Astrocyte (in vitro differentiated cells and primary cell): ENCODE results near the gene SRPK3. TPM values are rescaled to one million over a fixed set of nuclear protein-coding genes. Genes with fewer than 3 reads are reported as not detected.

Experiments used
- DNase-seq: peaks from one replicate; pipeline ENCODE4 v3.0.0-alpha.2; 2010; ENCODE audit warnings: low read depth
- FAIRE-seq: peaks from 2 replicates; lab custom pipeline; 2011; peaks lifted over from hg19 to GRCh38; lab: Jason Lieb, UNC
- H2AFZ ChIP-seq: 2 replicates; pipeline ENCODE4 v1.6.0; 2012; ENCODE audit warnings: low read depth, low read length, inconsistent platforms
- H3K27ac ChIP-seq: 2 replicates; pipeline ENCODE4 v1.5.1; 2011; ENCODE audit warnings: low read depth, low read length, inconsistent platforms
- H3K27me3 ChIP-seq: 2 replicates; pipeline ENCODE4 v1.6.0; 2011; ENCODE audit warnings: low read length, inconsistent platforms; ENCODE audit not compliant: insufficient read depth
- H3K36me3 ChIP-seq: 2 replicates; pipeline ENCODE4 v1.5.1; 2011; ENCODE audit warnings: low read length, inconsistent platforms; ENCODE audit not compliant: insufficient read depth
- H3K4me1 ChIP-seq: 2 replicates; pipeline ENCODE4 v1.5.1; 2011; ENCODE audit warnings: low read length, inconsistent platforms; ENCODE audit not compliant: insufficient read depth
- H3K4me2 ChIP-seq: 2 replicates; pipeline ENCODE4 v1.6.0; 2012; ENCODE audit warnings: low read length, inconsistent platforms
- H3K4me3 ChIP-seq: 2 replicates; pipeline ENCODE4 v1.5.1; 2011; ENCODE audit warnings: low read depth, mild to moderate bottlenecking, low read length, inconsistent platforms; ENCODE audit not compliant: insufficient read depth
- H3K79me2 ChIP-seq: 2 replicates; pipeline ENCODE4 v1.6.0; 2012; ENCODE audit warnings: mild to moderate bottlenecking, low read length, inconsistent platforms; ENCODE audit not compliant: insufficient read depth
- H3K9ac ChIP-seq: 2 replicates; pipeline ENCODE4 v1.6.0; 2012; ENCODE audit warnings: mild to moderate bottlenecking, low read length, inconsistent platforms
- H3K9me3 ChIP-seq: 2 replicates; pipeline ENCODE4 v1.5.1; 2012; ENCODE audit warnings: low read depth, mild to moderate bottlenecking, low read length, inconsistent platforms; ENCODE audit not compliant: insufficient read depth
- H4K20me1 ChIP-seq: 2 replicates; pipeline ENCODE4 v1.6.0; 2012; ENCODE audit warnings: low read length, inconsistent platforms; ENCODE audit not compliant: insufficient read depth
- H3K27ac Mint-ChIP-seq: one replicate; pipeline ENCODE4 v1.8.0; 2021; ENCODE audit warnings: mild to moderate bottlenecking, mixed read lengths; ENCODE audit not compliant: unreplicated experiment
- H3K27me3 Mint-ChIP-seq: one replicate; pipeline ENCODE4 v1.8.0; 2021; ENCODE audit warnings: low read depth, mixed read lengths; ENCODE audit not compliant: unreplicated experiment
- H3K36me3 Mint-ChIP-seq: one replicate; pipeline ENCODE4 v1.8.0; 2021; ENCODE audit warnings: low read depth, mixed read lengths; ENCODE audit not compliant: unreplicated experiment
- H3K4me1 Mint-ChIP-seq: one replicate; pipeline ENCODE4 v1.8.0; 2021; ENCODE audit warnings: low read depth, mixed read lengths; ENCODE audit not compliant: unreplicated experiment
- H3K4me3 Mint-ChIP-seq: one replicate; pipeline ENCODE4 v1.8.0; 2021; ENCODE audit warnings: mild to moderate bottlenecking, moderate library complexity, mixed read lengths; ENCODE audit not compliant: unreplicated experiment
- H3K9me3 Mint-ChIP-seq: one replicate; pipeline ENCODE4 v1.8.0; 2021; ENCODE audit warnings: mild to moderate bottlenecking, mixed read lengths; ENCODE audit not compliant: unreplicated experiment
- EZH2 ChIP-seq: IDR thresholded peaks from 2 replicates; pipeline ENCODE4 v1.6.1; 2012; ENCODE audit warnings: mild to moderate bottlenecking, low read length, inconsistent platforms; ENCODE audit not compliant: insufficient read depth
- total RNA-seq: library from RNA; stranded (reverse); gene quantifications from 2 replicates; pipeline ENCODE4 v1.2.1, GENCODE V29; 2021
- TF ChIP-seq, protein P1 (sequence below): IDR thresholded peaks from 2 replicates; pipeline ENCODE4 v1.5.1; 2011; ENCODE audit warnings: low read depth, mild to moderate bottlenecking, inconsistent platforms, low read length, moderate library complexity; ENCODE audit not compliant: insufficient read depth

SRPK3 gene
- total RNA-seq, 1 donor from 2014 or later = not detected

DNA sequence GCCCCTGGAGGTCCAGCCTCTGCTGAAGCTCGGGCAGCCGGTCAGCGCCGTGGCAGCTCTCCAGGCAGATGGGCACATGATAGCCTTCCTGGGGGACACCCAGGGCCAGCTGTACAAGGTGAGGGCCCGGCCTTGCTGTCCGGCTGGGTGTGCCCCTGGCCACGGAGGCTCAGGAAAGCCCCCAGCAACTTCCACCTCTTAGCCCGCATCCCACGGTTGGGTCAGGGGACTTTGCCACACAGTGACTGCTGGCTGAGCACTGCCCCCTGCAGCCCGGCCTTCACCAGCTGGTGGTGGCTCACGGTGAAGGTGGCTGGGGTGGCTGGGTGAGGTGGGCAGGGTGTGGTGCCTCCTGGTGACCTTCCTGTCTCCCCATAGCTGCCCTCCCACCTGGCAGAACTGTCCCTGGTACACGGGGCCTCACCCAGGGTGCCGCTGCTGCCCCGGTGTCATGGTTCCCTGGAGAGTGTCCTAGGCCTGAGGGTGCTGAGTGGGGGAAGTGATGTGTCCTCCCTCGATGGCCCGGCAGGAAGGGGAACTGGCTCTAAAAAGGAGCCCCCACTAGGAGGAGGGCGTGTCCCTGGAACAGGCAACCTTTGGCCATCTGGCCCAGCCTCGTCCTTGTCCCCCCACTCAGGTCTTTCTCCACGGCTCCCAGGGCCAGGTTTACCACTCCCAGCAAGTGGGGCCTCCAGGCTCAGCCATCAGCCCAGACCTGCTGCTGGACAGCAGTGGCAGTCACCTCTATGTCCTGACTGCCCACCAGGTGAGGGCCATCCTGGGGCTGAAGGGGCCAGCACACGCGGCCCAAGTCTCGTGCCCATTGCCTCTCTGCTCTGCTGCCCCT, 12.3 kb upstream of the SRPK3 start:
- no peaks in the 10 kb centered on the region for H3K36me3 ChIP-seq
- no peaks in the 10 kb centered on the region for H3K79me2 ChIP-seq
- Mint-ChIP-seq H3K4me1 (no peaks in the 10 kb centered on the region), H3K4me3 (no peak overlapping the region), H3K27me3 (peaks cover 2% of the 10 kb centered on the region), H3K27ac (no peak overlapping the region), H3K36me3 (no peaks in the 10 kb centered on the region), H3K9me3 (no peaks in the 10 kb centered on the region)
- H4K20me1 ChIP-seq = peaks cover 3% of the 10 kb centered on the region
- no peak for DNase-seq
- no peak overlapping the region for H3K27ac ChIP-seq
- H3K9ac ChIP-seq = no peak overlapping the region
- no peak overlapping the region for H3K4me3 ChIP-seq
- no peak for FAIRE-seq
- no peaks in the 10 kb centered on the region for H3K9me3 ChIP-seq
- H3K4me1 ChIP-seq = peaks cover 25% of the 10 kb centered on the region
- no peaks in the 10 kb centered on the region for H3K27me3 ChIP-seq
- H3K4me2 ChIP-seq = no peak overlapping the region
- no peak overlapping the region for H2AFZ ChIP-seq
- TF ChIP-seq, protein P1, sequence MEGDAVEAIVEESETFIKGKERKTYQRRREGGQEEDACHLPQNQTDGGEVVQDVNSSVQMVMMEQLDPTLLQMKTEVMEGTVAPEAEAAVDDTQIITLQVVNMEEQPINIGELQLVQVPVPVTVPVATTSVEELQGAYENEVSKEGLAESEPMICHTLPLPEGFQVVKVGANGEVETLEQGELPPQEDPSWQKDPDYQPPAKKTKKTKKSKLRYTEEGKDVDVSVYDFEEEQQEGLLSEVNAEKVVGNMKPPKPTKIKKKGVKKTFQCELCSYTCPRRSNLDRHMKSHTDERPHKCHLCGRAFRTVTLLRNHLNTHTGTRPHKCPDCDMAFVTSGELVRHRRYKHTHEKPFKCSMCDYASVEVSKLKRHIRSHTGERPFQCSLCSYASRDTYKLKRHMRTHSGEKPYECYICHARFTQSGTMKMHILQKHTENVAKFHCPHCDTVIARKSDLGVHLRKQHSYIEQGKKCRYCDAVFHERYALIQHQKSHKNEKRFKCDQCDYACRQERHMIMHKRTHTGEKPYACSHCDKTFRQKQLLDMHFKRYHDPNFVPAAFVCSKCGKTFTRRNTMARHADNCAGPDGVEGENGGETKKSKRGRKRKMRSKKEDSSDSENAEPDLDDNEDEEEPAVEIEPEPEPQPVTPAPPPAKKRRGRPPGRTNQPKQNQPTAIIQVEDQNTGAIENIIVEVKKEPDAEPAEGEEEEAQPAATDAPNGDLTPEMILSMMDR = no peak
- no peak for TF ChIP-seq EZH2

DNA sequence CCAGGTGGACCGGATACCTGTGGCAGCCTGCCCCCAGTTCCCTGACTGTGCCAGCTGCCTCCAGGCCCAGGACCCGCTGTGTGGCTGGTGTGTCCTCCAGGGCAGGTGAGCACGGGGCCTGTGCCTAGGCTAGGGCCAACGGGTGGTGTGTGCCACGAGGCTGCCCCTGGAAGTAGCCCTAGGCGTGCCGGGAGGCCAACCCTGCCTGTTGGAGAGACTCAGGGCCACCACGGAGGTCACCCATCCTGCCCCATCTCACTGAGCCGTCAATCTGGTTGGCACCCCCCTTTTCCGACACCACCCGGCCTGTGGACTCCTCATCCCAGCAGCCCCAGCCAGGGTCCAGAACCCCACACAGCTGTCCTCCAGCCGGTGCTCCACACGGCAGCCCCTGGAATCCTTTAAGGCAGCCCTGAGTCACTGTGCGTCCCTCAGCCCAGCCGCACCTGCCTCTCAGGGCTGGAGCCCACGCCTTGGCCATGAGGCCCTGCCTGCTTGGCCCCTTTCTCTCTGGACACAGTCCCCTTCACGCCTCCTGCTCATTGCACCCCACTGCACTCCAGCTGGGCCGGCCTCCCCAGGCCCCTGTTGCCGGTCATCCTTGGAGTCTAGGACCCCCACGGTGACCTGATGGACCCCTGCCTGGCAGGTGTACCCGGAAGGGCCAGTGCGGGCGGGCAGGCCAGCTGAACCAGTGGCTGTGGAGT, 11.5 kb upstream of the SRPK3 start:
- Histone ChIP-seq H3K9me3 (no peaks in the 10 kb centered on the region), H3K4me3 (no peak overlapping the region), H3K36me3 (no peaks in the 10 kb centered on the region), H3K4me2 (no peak overlapping the region), H3K79me2 (no peaks in the 10 kb centered on the region), H4K20me1 (no peaks in the 10 kb centered on the region), H3K27me3 (no peaks in the 10 kb centered on the region), H3K4me1 (peaks cover 22% of the 10 kb centered on the region), H2AFZ (no peak overlapping the region), H3K9ac (no peak overlapping the region), H3K27ac (no peak overlapping the region)
- no peaks in the 10 kb centered on the region for H3K4me1 Mint-ChIP-seq
- no peaks in the 10 kb centered on the region for H3K36me3 Mint-ChIP-seq
- no peaks in the 10 kb centered on the region for H3K9me3 Mint-ChIP-seq
- H3K27me3 Mint-ChIP-seq = no peaks in the 10 kb centered on the region
- no peak for FAIRE-seq
- H3K4me3 Mint-ChIP-seq = no peak overlapping the region
- no peak for TF ChIP-seq EZH2
- TF ChIP-seq, protein P1 = no peak
- H3K27ac Mint-ChIP-seq = no peak overlapping the region
- no peak for DNase-seq
